Keratinocyte (primary cell): Measurements from ENCODE around the gene LGR4.

Experiments used
- EZH2 ChIP-seq: IDR thresholded peaks from one replicate; pipeline ENCODE4 v1.6.1; 2012; ENCODE audit warnings: inconsistent platforms, mild to moderate bottlenecking, low read length, moderate library complexity
- TF ChIP-seq, protein P1 (sequence below), 3 experiments: IDR thresholded peaks in 1 of 3; conservative IDR thresholded peaks in 1 of 3; optimal IDR thresholded peaks in 1 of 3; 2 replicates in 2 of 3; 3 replicates in 1 of 3; pipeline versions ENCODE3 to v1.5.1; 2011; ENCODE audit warnings: low read length in 3 of 3, mild to moderate bottlenecking in 3 of 3, moderate library complexity in 2 of 3, control low read depth in 1 of 3, inconsistent platforms in 1 of 3; ENCODE audit not compliant: insufficient read depth in 2 of 3; ENCODE audit errors: extremely low read depth in 1 of 3

GRCh38 chr11:27444801-27445215, 27.8 kb downstream of the LGR4 start:
- TF ChIP-seq EZH2: no peak
- TF ChIP-seq, protein P1, sequence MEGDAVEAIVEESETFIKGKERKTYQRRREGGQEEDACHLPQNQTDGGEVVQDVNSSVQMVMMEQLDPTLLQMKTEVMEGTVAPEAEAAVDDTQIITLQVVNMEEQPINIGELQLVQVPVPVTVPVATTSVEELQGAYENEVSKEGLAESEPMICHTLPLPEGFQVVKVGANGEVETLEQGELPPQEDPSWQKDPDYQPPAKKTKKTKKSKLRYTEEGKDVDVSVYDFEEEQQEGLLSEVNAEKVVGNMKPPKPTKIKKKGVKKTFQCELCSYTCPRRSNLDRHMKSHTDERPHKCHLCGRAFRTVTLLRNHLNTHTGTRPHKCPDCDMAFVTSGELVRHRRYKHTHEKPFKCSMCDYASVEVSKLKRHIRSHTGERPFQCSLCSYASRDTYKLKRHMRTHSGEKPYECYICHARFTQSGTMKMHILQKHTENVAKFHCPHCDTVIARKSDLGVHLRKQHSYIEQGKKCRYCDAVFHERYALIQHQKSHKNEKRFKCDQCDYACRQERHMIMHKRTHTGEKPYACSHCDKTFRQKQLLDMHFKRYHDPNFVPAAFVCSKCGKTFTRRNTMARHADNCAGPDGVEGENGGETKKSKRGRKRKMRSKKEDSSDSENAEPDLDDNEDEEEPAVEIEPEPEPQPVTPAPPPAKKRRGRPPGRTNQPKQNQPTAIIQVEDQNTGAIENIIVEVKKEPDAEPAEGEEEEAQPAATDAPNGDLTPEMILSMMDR (optimal IDR thresholded peaks at IDR 0.05 in 1 of 3, IDR thresholded peaks at IDR 0.05 in 1 of 3, conservative IDR thresholded peaks at IDR 0.05 in 1 of 3; ENCODE audit: extremely low read depth in 1 of 3, insufficient read depth in 2 of 3, low read length in 3 of 3): no peak
